IMR-90 (cell line): Measurements from ENCODE around the gene TDRD7. TPM values are rescaled to one million over a fixed set of nuclear protein-coding genes. Genes with fewer than 3 reads are reported as not detected.

Experiments
- ATAC-seq: fragments of 200-7000 bp; cut with Tn5 transposase; 2 replicates; pipeline ENCODE4 v1.9.1; 2020; ENCODE audit warnings: low read depth, mild to moderate bottlenecking, moderate library complexity
- BruUV-seq: library from RNA; stranded (reverse); fragments of 400-500 nt; replicated peaks from 2 replicates; lab custom pipeline; 2021; lab: Mats Ljungman, UMichigan
- CTCF ChIA-PET: fragments of 300-600 bp; formaldehyde crosslinking; extraction: SDS; loops from one replicate; lab custom pipeline; 2021; ENCODE audit warnings: antibody characterized with exemption; lab: Yijun Ruan, JAX
- POLR2A ChIA-PET: fragments of 300-600 bp; sonication (Branson Sonifier 250); formaldehyde crosslinking; loops from one replicate; lab custom pipeline; 2022; ENCODE audit warnings: antibody characterized with exemption; ENCODE audit not compliant: unreplicated experiment; lab: Charles Lee
- DNase-seq: peaks from one replicate; pipeline ENCODE4 v3.0.0; 2013
- H2AFZ ChIP-seq: replicated peaks from 2 replicates; pipeline ENCODE3; 2013; ENCODE audit warnings: low read length, mild to moderate bottlenecking; ENCODE audit not compliant: poor library complexity
- H2AK5ac ChIP-seq: 2 replicates; pipeline ENCODE4 v1.6.1; 2013; ENCODE audit warnings: low read depth, low read length, inconsistent platforms
- H2AK9ac ChIP-seq: replicated peaks from 2 replicates; pipeline ENCODE3; 2013; ENCODE audit warnings: mild to moderate bottlenecking, low read depth, low read length, moderate library complexity; ENCODE audit not compliant: poor library complexity
- H2BK120ac ChIP-seq: 2 replicates; pipeline ENCODE4 v1.6.1; 2013; ENCODE audit warnings: low read depth, low read length, inconsistent platforms
- H2BK15ac ChIP-seq: 3 replicates; pipeline ENCODE4 v1.6.1; 2013; ENCODE audit warnings: low read depth, low read length, inconsistent platforms
- H2BK20ac ChIP-seq: 2 replicates; pipeline ENCODE4 v1.6.1; 2013; ENCODE audit warnings: low read depth, mild to moderate bottlenecking, inconsistent platforms, low read length, moderate library complexity
- H2BK5ac ChIP-seq: 2 replicates; pipeline ENCODE4 v1.6.1; 2013; ENCODE audit warnings: mild to moderate bottlenecking, low read depth, low read length, inconsistent platforms; ENCODE audit not compliant: poor library complexity, severe bottlenecking
- H3K14ac ChIP-seq: replicated peaks from 2 replicates; pipeline ENCODE4 v1.6.1; 2013; ENCODE audit warnings: low read depth, low read length, inconsistent platforms
- H3K18ac ChIP-seq: 2 replicates; pipeline ENCODE4 v1.6.1; 2013; ENCODE audit warnings: low read depth, low read length, control low read depth
- H3K23ac ChIP-seq: 2 replicates; pipeline ENCODE4 v1.6.1; 2013; ENCODE audit warnings: low read depth, low read length, inconsistent platforms
- H3K27ac ChIP-seq: 2 replicates; pipeline ENCODE4 v1.5.1; 2013; ENCODE audit warnings: mild to moderate bottlenecking, control low read depth, low read length; ENCODE audit not compliant: insufficient read depth
- H3K27me3 ChIP-seq: 2 replicates; pipeline ENCODE4 v1.6.1; 2013; ENCODE audit warnings: low read length; ENCODE audit not compliant: control insufficient read depth, insufficient read depth
- H3K36me3 ChIP-seq: 2 replicates; pipeline ENCODE4 v1.6.1; 2013; ENCODE audit warnings: low read length, mixed read lengths; ENCODE audit not compliant: control insufficient read depth, insufficient read depth
- H3K4ac ChIP-seq: 2 replicates; pipeline ENCODE4 v1.6.1; 2013; ENCODE audit warnings: low read depth, low read length, inconsistent platforms
- H3K4me1 ChIP-seq: 2 replicates; pipeline ENCODE4 v1.6.1; 2013; ENCODE audit warnings: low read length, mixed read lengths; ENCODE audit not compliant: control insufficient read depth, insufficient read depth
- H3K4me2 ChIP-seq: 2 replicates; pipeline ENCODE4 v1.6.1; 2013; ENCODE audit warnings: low read depth, mild to moderate bottlenecking, control low read depth, low read length, moderate library complexity
- H3K4me3 ChIP-seq: 2 replicates; pipeline ENCODE4 v1.5.1; 2013; ENCODE audit warnings: low read depth, mild to moderate bottlenecking, control low read depth, low read length, moderate library complexity; ENCODE audit not compliant: insufficient read depth
- H3K56ac ChIP-seq: 2 replicates; pipeline ENCODE4 v1.6.1; 2013; ENCODE audit warnings: low read length, inconsistent platforms; ENCODE audit not compliant: insufficient read depth; ENCODE audit errors: extremely low read depth
- H3K79me1 ChIP-seq, 2 experiments: 2 replicates each; pipeline ENCODE4 v1.6.1; 2013; ENCODE audit warnings: low read length in 2 of 2, inconsistent platforms in 1 of 2, low read depth in 1 of 2
- H3K9ac ChIP-seq: 2 replicates; pipeline ENCODE4 v1.6.1; 2013; ENCODE audit warnings: low read depth, low read length, control low read depth
- H3K9me1 ChIP-seq: 2 replicates; pipeline ENCODE4 v1.6.1; 2013; ENCODE audit warnings: low read length, inconsistent platforms; ENCODE audit not compliant: insufficient read depth
- H3K9me3 ChIP-seq: 2 replicates; pipeline ENCODE4 v1.6.1; 2013; ENCODE audit warnings: low read length; ENCODE audit not compliant: control insufficient read depth, insufficient read depth
- H4K20me1 ChIP-seq: 2 replicates; pipeline ENCODE4 v1.6.1; 2013; ENCODE audit warnings: low read length, inconsistent platforms; ENCODE audit not compliant: insufficient read depth
- H4K5ac ChIP-seq: 2 replicates; pipeline ENCODE4 v1.6.1; 2013; ENCODE audit warnings: mild to moderate bottlenecking, low read depth, low read length, control low read depth
- H4K8ac ChIP-seq, 2 experiments: 2 replicates each; pipeline ENCODE4 v1.6.1; 2013; ENCODE audit warnings: low read depth in 2 of 2, low read length in 2 of 2, control low read depth in 1 of 2, inconsistent platforms in 1 of 2
- H4K91ac ChIP-seq: 2 replicates; pipeline ENCODE4 v1.6.1; 2013; ENCODE audit warnings: low read depth, low read length, inconsistent platforms; ENCODE audit not compliant: insufficient read depth
- BHLHE40 ChIP-seq: fragments of 150-350 bp; IDR thresholded peaks from 2 replicates; pipeline ENCODE4 v1.6.1; 2016; ENCODE audit warnings: mild to moderate bottlenecking, low read depth, low read length
- CEBPB ChIP-seq: IDR thresholded peaks from 2 replicates; pipeline ENCODE4 v1.6.1; 2012; ENCODE audit warnings: low read depth, low read length, improper control_type of control experiment
- FOS ChIP-seq: fragments of 150-350 bp; IDR thresholded peaks from 2 replicates; pipeline ENCODE4 v1.6.1; 2016; ENCODE audit warnings: low read depth, low read length
- MAFK ChIP-seq: IDR thresholded peaks from 2 replicates; pipeline ENCODE4 v1.6.1; 2012; ENCODE audit warnings: low read depth, low read length, improper control_type of control experiment
- MAZ ChIP-seq: IDR thresholded peaks from 2 replicates; pipeline ENCODE4 v1.6.1; 2012; ENCODE audit warnings: low read depth, mild to moderate bottlenecking, low read length, improper control_type of control experiment, moderate library complexity, borderline replicate concordance
- MXI1 ChIP-seq: IDR thresholded peaks from 2 replicates; pipeline ENCODE4 v1.6.1; 2012; ENCODE audit warnings: low read depth, mild to moderate bottlenecking, low read length, moderate library complexity, borderline replicate concordance
- SMC3 ChIP-seq: fragments of 150-350 bp; IDR thresholded peaks from 2 replicates; pipeline ENCODE4 v1.6.1; 2016; ENCODE audit warnings: low read depth, mild to moderate bottlenecking, antibody characterized with exemption, low read length, moderate library complexity
- WGBS, 2 experiments: methylation state at CpG; one replicate each; pipeline versions ENCODE4 v1.1.5 to v1.1.7; 2013; ENCODE audit warnings: missing lambda C conversion rate in 2 of 2; ENCODE audit not compliant: insufficient read length in 1 of 2; ENCODE audit errors: extremely low coverage in 2 of 2; 5-methylcytosine and 5-hydroxymethylcytosine counted together
- dilution Hi-C: fragments of 300-500 bp; cut with HindIII; formaldehyde crosslinking; loops from one replicate; pipeline ENCODE4 v1.14.3; 2018; ENCODE audit warnings: low sequenced_read_pairs; ENCODE audit not compliant: unreplicated experiment
- in situ Hi-C: fragments of 300-500 bp; cut with MboI; formaldehyde crosslinking; loops from 3 replicates; pipeline ENCODE4 v1.14.3; 2019; ENCODE audit warnings: low sequenced_read_pairs, inconsistent platforms, mixed read lengths
- intact Hi-C: fragments of 100-400 bp; cut with micrococcal nuclease; formaldehyde crosslinking; loops from 2 replicates; pipeline ENCODE4 v1.10.0; 2022
- polyA plus RNA-seq, 3 experiments: library from polyadenylated mRNA; depleted of rRNA; stranded (reverse); fragments of >200 nt; gene quantifications; 2 replicates each; pipeline ENCODE4 v1.2.3, GENCODE V29; 2012; ENCODE audit warnings: low replicate concordance in 1 of 3
- total RNA-seq: library from RNA; depleted of rRNA; stranded (reverse); fragments of >200 nt; gene quantifications from 2 replicates; pipeline ENCODE4 v1.2.3, GENCODE V29; 2012

TDRD7 gene
- total and polyA plus RNA-seq, 2 of the 4 experiments (the other 2 are of a cell fraction): 4.4 to 9.7 TPM

DNA sequence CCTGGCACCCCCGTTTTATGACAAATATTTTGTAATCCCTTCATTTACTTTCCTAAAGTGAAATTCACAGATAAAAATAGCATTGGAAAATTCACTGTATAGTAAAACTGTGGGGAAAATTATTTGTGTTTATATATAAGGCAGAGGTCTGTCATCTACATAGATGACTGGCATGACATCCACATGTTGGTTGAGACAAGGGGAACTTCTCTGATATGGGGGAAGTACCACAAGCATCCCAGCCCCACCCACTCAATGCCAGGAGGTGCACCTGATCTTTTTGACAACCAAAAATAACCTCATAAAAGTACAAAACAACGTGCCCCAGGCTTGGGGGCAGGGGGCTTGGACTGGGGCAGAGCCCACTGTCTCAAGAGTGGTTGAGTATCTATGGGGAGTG, 6.3 kb upstream of the TDRD7 start:
- Histone ChIP-seq H2BK15ac (no peak overlapping the region), H3K4me2 (no peak overlapping the region), H3K4me3 (no peak overlapping the region), H3K9me1 (no peaks in the 10 kb centered on the region), H3K9me3 (0 out of 2 replicates have a peak, but pooled peaks cover 2% of the 10 kb centered on the region), H2BK5ac (no peak overlapping the region), H2AFZ (no peak overlapping the region), H3K14ac (no peak overlapping the region), H3K9ac (no peak overlapping the region), H3K4ac (no peak overlapping the region), H3K23ac (no peak overlapping the region), H4K91ac (no peak overlapping the region), H3K27me3 (peaks cover 16% of the 10 kb centered on the region), H2BK20ac (no peak overlapping the region), H4K8ac (no peak overlapping the region), H2AK5ac (no peak overlapping the region), H3K56ac (no peak overlapping the region), H2BK120ac (no peak overlapping the region), H4K20me1 (no peaks in the 10 kb centered on the region), H3K4me1 (no peaks in the 10 kb centered on the region), H3K18ac (no peak overlapping the region), H4K5ac (no peak overlapping the region), H2AK9ac (no peak overlapping the region), H3K79me1 (no peaks in the 10 kb centered on the region), H3K36me3 (no peaks in the 10 kb centered on the region), H3K27ac (no peak overlapping the region)
- ChIA-PET POLR2A (no interaction called here), CTCF (no interaction called here)
- intact Hi-C loops: no loop called here
- no peak for ATAC-seq
- TF ChIP-seq MXI1: no peak
- TF ChIP-seq MAZ: no peak
- no peak for TF ChIP-seq BHLHE40
- no peak for TF ChIP-seq FOS
- TF ChIP-seq SMC3: no peak
- TF ChIP-seq MAFK: no peak
- TF ChIP-seq CEBPB: no peak
- no TSS peak for BruUV-seq
- dilution Hi-C loops: no loop called here
- in situ Hi-C loops: no loop called here
- no CpG with 5 or more reads among the region's 2 CpGs for WGBS, 2 experiments
- DNase-seq: no peak
